ENCODE data around the gene FCGR3A.
"Not testable (repeated sequence)": the region's sequence is repeated elsewhere in the genome, so short reads cannot be mapped to it uniquely, and the experiment has no call there.

GRCh38 chr1:161592586-161592985 lies 43.0 kb upstream of the FCGR3A start:
- not testable (repeated sequence) for TF ChIP-seq CTCF, EZH2phosphoT487, EZH2 (IDR thresholded peaks at IDR 0.05)

Data from neural progenitor cell (in vitro differentiated cells).